Measurements from ENCODE around the gene OR12D2. TPM values are rescaled to one million over a fixed set of nuclear protein-coding genes. Genes with fewer than 3 reads are reported as not detected.
"Not testable (repeated sequence)": the region's sequence is repeated elsewhere in the genome, so short reads cannot be mapped to it uniquely, and the experiment has no call there.

Gene OR12D2
- total RNA-seq, 1 experiment from 2014 or later, result not detected

- no peaks in the 10 kb centered on the region for H3K36me3 Mint-ChIP-seq (ENCODE audit: insufficient read depth, unreplicated experiment)
- intact Hi-C loops (cut with micrococcal nuclease), result no loop called here
- TF ChIP-seq CTCF (IDR thresholded peaks at IDR 0.05; ENCODE audit: unreplicated experiment), result no peak
- H3K27ac Mint-ChIP-seq (ENCODE audit: low read depth, unreplicated experiment), result no peak overlapping the region
- POLR2A ChIA-PET, result interaction anchor here (1.1 kb wide), 1 partner anchor 8 kb away, joined by 3 read pairs; no protein-coding TSS in a partner anchor
- no peaks in the 10 kb centered on the region for H3K9me3 Mint-ChIP-seq (ENCODE audit: unreplicated experiment)
- H3K4me3 Mint-ChIP-seq (ENCODE audit: unreplicated experiment), result no peak overlapping the region
- H3K27me3 Mint-ChIP-seq (ENCODE audit: insufficient read depth, unreplicated experiment), result peaks cover 87% of the 10 kb centered on the region
- H3K4me1 Mint-ChIP-seq (ENCODE audit: insufficient read depth, unreplicated experiment), result no peaks in the 10 kb centered on the region
- CTCF ChIA-PET, result interaction anchor here (0.6 kb wide), 1 partner anchor 165 kb away, joined by 3 read pairs; no protein-coding TSS in a partner anchor
- DNase-seq (ENCODE audit: unreplicated experiment), result no peak
- no TSS peak for BruUV-seq (replicated peaks)
These were observed 29.1 kb downstream of the OR12D2 start for GRCh38 chr6:29424575-29424974.

GRCh38 chr6:29425075-29425474 lies 29.6 kb downstream of the OR12D2 start:
- POLR2A ChIA-PET, result interaction anchor here (1.1 kb wide), 1 partner anchor 9 kb away, joined by 3 read pairs; no protein-coding TSS in a partner anchor
- Mint-ChIP-seq H3K4me1 (ENCODE audit: insufficient read depth, unreplicated experiment) (no peaks in the 10 kb centered on the region), H3K9me3 (ENCODE audit: unreplicated experiment) (no peaks in the 10 kb centered on the region), H3K27ac (ENCODE audit: low read depth, unreplicated experiment) (no peak overlapping the region), H3K27me3 (ENCODE audit: insufficient read depth, unreplicated experiment) (peaks cover 92% of the 10 kb centered on the region), H3K36me3 (ENCODE audit: insufficient read depth, unreplicated experiment) (no peaks in the 10 kb centered on the region), H3K4me3 (ENCODE audit: unreplicated experiment) (no peak overlapping the region)
- intact Hi-C loops (cut with micrococcal nuclease), result no loop called here
- DNase-seq (ENCODE audit: unreplicated experiment), result no peak
- CTCF ChIA-PET, result interaction anchor here (0.6 kb wide), 1 partner anchor 164 kb away, joined by 3 read pairs; no protein-coding TSS in a partner anchor
- BruUV-seq (replicated peaks), result no TSS peak
- TF ChIP-seq CTCF (IDR thresholded peaks at IDR 0.05; ENCODE audit: unreplicated experiment), result no peak

GRCh38 chr6:29426654-29427053 lies 31.2 kb downstream of the OR12D2 start:
- TF ChIP-seq CTCF (IDR thresholded peaks at IDR 0.05; ENCODE audit: unreplicated experiment), result no peak
- H3K36me3 Mint-ChIP-seq (ENCODE audit: insufficient read depth, unreplicated experiment), result no peaks in the 10 kb centered on the region
- POLR2A ChIA-PET, result no interaction called here
- H3K9me3 Mint-ChIP-seq (ENCODE audit: unreplicated experiment), result no peaks in the 10 kb centered on the region
- H3K27me3 Mint-ChIP-seq (ENCODE audit: insufficient read depth, unreplicated experiment), result peaks cover 87% of the 10 kb centered on the region
- intact Hi-C loops (cut with micrococcal nuclease), result no loop called here
- H3K4me1 Mint-ChIP-seq (ENCODE audit: insufficient read depth, unreplicated experiment), result no peaks in the 10 kb centered on the region
- H3K4me3 Mint-ChIP-seq (ENCODE audit: unreplicated experiment), result no peak overlapping the region
- no peak overlapping the region for H3K27ac Mint-ChIP-seq (ENCODE audit: low read depth, unreplicated experiment)
- CTCF ChIA-PET, result no interaction called here
- BruUV-seq (replicated peaks), result no TSS peak
- peak; percentile 5 for DNase-seq (ENCODE audit: unreplicated experiment)

GRCh38 chr6:29436730-29437129 lies 41.3 kb downstream of the OR12D2 start:
- H3K4me3 Mint-ChIP-seq (ENCODE audit: unreplicated experiment); POLR2A ChIA-PET; BruUV-seq (replicated peaks); intact Hi-C loops (cut with micrococcal nuclease); H3K27ac Mint-ChIP-seq (ENCODE audit: low read depth, unreplicated experiment); H3K9me3 Mint-ChIP-seq (ENCODE audit: unreplicated experiment); H3K36me3 Mint-ChIP-seq (ENCODE audit: insufficient read depth, unreplicated experiment); H3K4me1 Mint-ChIP-seq (ENCODE audit: insufficient read depth, unreplicated experiment); DNase-seq (ENCODE audit: unreplicated experiment): not testable (repeated sequence)
- H3K27me3 Mint-ChIP-seq (ENCODE audit: insufficient read depth, unreplicated experiment), result peaks cover 75% of the 10 kb centered on the region
- CTCF ChIA-PET, result interaction anchor here (0.6 kb wide), 1 partner anchor 421 kb away, joined by 3 read pairs; no protein-coding TSS in a partner anchor

- no TSS peak for BruUV-seq (replicated peaks)
- H3K9me3 Mint-ChIP-seq (ENCODE audit: unreplicated experiment), result no peaks in the 10 kb centered on the region
These were observed 43.6 kb downstream of the OR12D2 start, which contains the start of gene OR10C1 for GRCh38 chr6:29439006-29439405. Gene OR10C1 (plus strand): TSS chr6:29439306. CDS start chr6:29440016, 710 bp downstream.

More at GRCh38 chr6:29439006-29439405, 43.6 kb downstream of the OR12D2 start, which contains the start of gene OR10C1:
- Mint-ChIP-seq H3K4me1 (ENCODE audit: insufficient read depth, unreplicated experiment) (no peaks in the 10 kb centered on the region), H3K36me3 (ENCODE audit: insufficient read depth, unreplicated experiment) (no peaks in the 10 kb centered on the region), H3K27ac (ENCODE audit: low read depth, unreplicated experiment) (no peak within 1 kb of the TSS), H3K4me3 (ENCODE audit: unreplicated experiment) (no peak within 1 kb of the TSS), H3K27me3 (ENCODE audit: insufficient read depth, unreplicated experiment) (peaks cover 65% of the 10 kb centered on the region)
- CTCF ChIA-PET, result interaction anchor here (0.6 kb wide), 1 partner anchor 592 kb away, joined by 3 read pairs; no protein-coding TSS in a partner anchor
- no peak for TF ChIP-seq CTCF (IDR thresholded peaks at IDR 0.05; ENCODE audit: unreplicated experiment)
- POLR2A ChIA-PET, result no interaction called here
- DNase-seq (ENCODE audit: unreplicated experiment), result no peak
- intact Hi-C loops (cut with micrococcal nuclease), result no loop called here
